HFFc6 (cell line): Measurements from ENCODE around the gene SON. TPM values are rescaled to one million over a fixed set of nuclear protein-coding genes. Genes with fewer than 3 reads are reported as not detected.

Experiments used
- DNase-seq: peaks from one replicate; pipeline ENCODE4 v3.0.0-alpha.2; 2018
- H3K27ac Mint-ChIP-seq: 2 replicates; pipeline ENCODE4 v1.8.0; 2020; ENCODE audit warnings: mild to moderate bottlenecking, mixed read lengths
- H3K27me3 Mint-ChIP-seq: 2 replicates; pipeline ENCODE4 v1.8.0; 2021; ENCODE audit warnings: mild to moderate bottlenecking, moderate library complexity, mixed read lengths; ENCODE audit not compliant: insufficient read depth
- H3K36me3 Mint-ChIP-seq: 2 replicates; pipeline ENCODE4 v1.8.0; 2021; ENCODE audit warnings: low read depth, mixed read lengths
- H3K4me1 Mint-ChIP-seq: 2 replicates; pipeline ENCODE4 v1.8.0; 2020; ENCODE audit warnings: low read depth, mixed read lengths
- H3K4me3 Mint-ChIP-seq: 2 replicates; pipeline ENCODE4 v1.8.0; 2020; ENCODE audit warnings: mild to moderate bottlenecking, moderate library complexity, mixed read lengths
- H3K9me3 Mint-ChIP-seq: 2 replicates; pipeline ENCODE4 v1.8.0; 2020; ENCODE audit warnings: mild to moderate bottlenecking, mixed read lengths
- total RNA-seq, 6 experiments: library from RNA; stranded (reverse); fragmentation: NEBNext Ultra II Directional; extraction: Animal tissue kit (Norgen Biotek cat#: 25700); gene quantifications; 2 replicates in 1 of 6; 3 replicates in 5 of 6; pipeline ENCODE4 v1.2.3, GENCODE V29; 2021
- TF ChIP-seq, protein P1 (sequence below): fragments of 200-600 bp; sonication (generic); IDR thresholded peaks from 2 replicates; pipeline ENCODE4 v1.5.0; 2021; ENCODE audit warnings: antibody characterized with exemption, mild to moderate bottlenecking

The SON gene
- total RNA-seq, 6 experiments from 2014 or later, result 193 to 233 (median 219) TPM

DNA sequence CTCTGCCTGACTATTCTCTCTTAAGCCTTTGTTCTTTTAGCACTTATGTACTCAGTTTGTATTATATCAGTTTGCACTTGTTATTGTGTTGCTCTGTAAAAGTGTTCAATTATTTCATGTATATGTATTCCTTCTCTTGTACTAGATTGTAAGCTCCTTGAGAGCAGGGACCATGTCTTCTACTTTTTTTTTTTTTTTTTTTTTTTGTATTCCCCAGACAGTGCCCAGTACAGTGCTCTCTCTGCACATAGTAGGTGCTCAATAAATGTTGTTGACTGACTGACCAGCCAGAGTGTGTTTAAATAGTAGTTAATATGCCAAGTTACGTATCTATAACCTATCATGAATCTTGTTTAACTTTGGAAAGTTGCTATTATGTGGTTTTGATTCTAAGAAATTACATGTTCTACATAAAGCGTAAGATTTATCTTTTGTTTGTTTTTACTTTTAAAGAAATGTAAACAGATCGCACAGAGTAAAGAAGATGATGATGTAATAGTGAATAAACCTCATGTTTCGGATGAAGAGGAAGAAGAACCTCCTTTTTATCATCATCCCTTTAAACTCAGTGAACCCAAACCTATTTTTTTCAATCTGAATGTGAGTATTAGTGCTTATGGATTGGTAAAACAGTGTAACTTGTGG lies 16.1 kb downstream of the SON start:
- no peak for DNase-seq
- Mint-ChIP-seq H3K4me3 (no peak overlapping the region), H3K4me1 (peaks cover 33% of the 10 kb centered on the region), H3K9me3 (no peaks in the 10 kb centered on the region), H3K36me3 (peaks cover 79% of the 10 kb centered on the region), H3K27me3 (no peaks in the 10 kb centered on the region; the same call in none of the 2 replicates), H3K27ac (no peak overlapping the region)
- TF ChIP-seq, protein P1, sequence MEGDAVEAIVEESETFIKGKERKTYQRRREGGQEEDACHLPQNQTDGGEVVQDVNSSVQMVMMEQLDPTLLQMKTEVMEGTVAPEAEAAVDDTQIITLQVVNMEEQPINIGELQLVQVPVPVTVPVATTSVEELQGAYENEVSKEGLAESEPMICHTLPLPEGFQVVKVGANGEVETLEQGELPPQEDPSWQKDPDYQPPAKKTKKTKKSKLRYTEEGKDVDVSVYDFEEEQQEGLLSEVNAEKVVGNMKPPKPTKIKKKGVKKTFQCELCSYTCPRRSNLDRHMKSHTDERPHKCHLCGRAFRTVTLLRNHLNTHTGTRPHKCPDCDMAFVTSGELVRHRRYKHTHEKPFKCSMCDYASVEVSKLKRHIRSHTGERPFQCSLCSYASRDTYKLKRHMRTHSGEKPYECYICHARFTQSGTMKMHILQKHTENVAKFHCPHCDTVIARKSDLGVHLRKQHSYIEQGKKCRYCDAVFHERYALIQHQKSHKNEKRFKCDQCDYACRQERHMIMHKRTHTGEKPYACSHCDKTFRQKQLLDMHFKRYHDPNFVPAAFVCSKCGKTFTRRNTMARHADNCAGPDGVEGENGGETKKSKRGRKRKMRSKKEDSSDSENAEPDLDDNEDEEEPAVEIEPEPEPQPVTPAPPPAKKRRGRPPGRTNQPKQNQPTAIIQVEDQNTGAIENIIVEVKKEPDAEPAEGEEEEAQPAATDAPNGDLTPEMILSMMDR, result no peak

- Mint-ChIP-seq H3K27me3 (no peaks in the 10 kb centered on the region; the same call in none of the 2 replicates), H3K4me3 (no peak overlapping the region), H3K9me3 (no peaks in the 10 kb centered on the region), H3K27ac (no peak overlapping the region; the same call in 1 of the 2 replicates), H3K36me3 (peaks cover 70% of the 10 kb centered on the region), H3K4me1 (peaks cover 26% of the 10 kb centered on the region)
- TF ChIP-seq, protein P1, result no peak
- DNase-seq, result no peak
Measured at GRCh38 chr21:33559813-33560212, 17.0 kb downstream of the SON start.

DNA sequence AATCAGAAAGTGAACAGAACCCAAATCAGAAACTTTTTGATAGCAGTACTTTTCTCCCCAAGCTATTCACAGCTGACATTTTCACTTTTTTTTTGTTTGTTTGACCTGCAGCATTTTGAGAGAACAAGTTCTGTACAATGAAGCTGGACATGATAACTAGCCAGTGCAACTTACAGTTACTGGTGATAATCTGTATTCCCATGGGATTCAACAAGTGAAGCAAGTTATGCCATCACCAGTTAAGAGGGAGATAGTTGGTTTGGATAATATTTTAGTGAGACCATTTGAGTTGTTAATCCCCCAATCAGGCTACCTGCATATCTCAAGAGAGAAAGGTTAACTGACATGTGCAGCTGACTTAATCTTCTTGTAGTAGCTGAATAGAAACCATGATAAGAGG lies 18.1 kb downstream of the SON start:
- no peaks in the 10 kb centered on the region; the same call in none of the 2 replicates for H3K27me3 Mint-ChIP-seq
- no peak overlapping the region for H3K4me3 Mint-ChIP-seq
- TF ChIP-seq, protein P1, result no peak
- no peak for DNase-seq
- peaks cover 25% of the 10 kb centered on the region for H3K4me1 Mint-ChIP-seq
- peaks cover 60% of the 10 kb centered on the region for H3K36me3 Mint-ChIP-seq
- H3K27ac Mint-ChIP-seq, result peak overlapping the region; percentile 43; the same call in 1 of the 2 replicates
- no peaks in the 10 kb centered on the region for H3K9me3 Mint-ChIP-seq

GRCh38 chr21:33561373-33561772 lies 18.5 kb downstream of the SON start:
- TF ChIP-seq, protein P1, result no peak
- H3K9me3 Mint-ChIP-seq, result no peaks in the 10 kb centered on the region
- H3K4me3 Mint-ChIP-seq, result no peak overlapping the region
- peak overlapping the region; percentile 43; the same call in 1 of the 2 replicates for H3K27ac Mint-ChIP-seq
- no peak for DNase-seq
- H3K4me1 Mint-ChIP-seq, result peaks cover 24% of the 10 kb centered on the region
- H3K36me3 Mint-ChIP-seq, result peaks cover 56% of the 10 kb centered on the region
- H3K27me3 Mint-ChIP-seq, result no peaks in the 10 kb centered on the region; the same call in none of the 2 replicates

DNA sequence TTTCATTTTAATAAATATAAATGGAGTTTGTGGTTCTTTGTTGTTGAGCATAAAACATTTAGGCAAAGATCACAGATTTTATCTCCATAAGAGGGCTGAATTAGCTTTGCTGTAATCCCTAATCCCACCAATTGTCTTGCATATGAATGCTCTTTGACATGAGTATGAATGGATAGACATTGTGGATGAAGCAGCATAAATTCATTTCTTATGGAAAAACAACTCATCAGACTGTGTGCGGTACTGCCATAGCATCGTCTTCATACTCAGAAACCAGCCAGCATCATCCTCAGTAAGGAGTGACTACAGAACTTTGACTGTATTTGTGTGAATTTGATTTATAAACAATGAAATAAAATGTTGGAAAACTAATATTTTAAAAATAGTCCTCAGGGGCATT lies 19.6 kb downstream of the SON start:
- Mint-ChIP-seq H3K9me3 (no peaks in the 10 kb centered on the region), H3K27ac (no peak overlapping the region), H3K36me3 (peaks cover 51% of the 10 kb centered on the region), H3K4me1 (peaks cover 19% of the 10 kb centered on the region), H3K27me3 (no peaks in the 10 kb centered on the region; the same call in 1 of the 2 replicates), H3K4me3 (no peak overlapping the region)
- TF ChIP-seq, protein P1, result no peak
- no peak for DNase-seq
